Stimulated activated CD8-positive, alpha-beta memory T cell treated with anti-CD3 and anti-CD28 coated beads, Interleukin-2, amount 100 ng/mL, for 1 hour (primary cell): ENCODE results near the gene NBPF1.
"Not testable (repeated sequence)": the region's sequence is repeated elsewhere in the genome, so short reads cannot be mapped to it uniquely, and the experiment has no call there.

Experiments
- DNase-seq, 2 donors: peaks; one replicate each; pipeline ENCODE4 v3.0.0-alpha.2; 2020; ENCODE audit warnings: low read depth in 2 of 2

Gene NBPF1

DNA sequence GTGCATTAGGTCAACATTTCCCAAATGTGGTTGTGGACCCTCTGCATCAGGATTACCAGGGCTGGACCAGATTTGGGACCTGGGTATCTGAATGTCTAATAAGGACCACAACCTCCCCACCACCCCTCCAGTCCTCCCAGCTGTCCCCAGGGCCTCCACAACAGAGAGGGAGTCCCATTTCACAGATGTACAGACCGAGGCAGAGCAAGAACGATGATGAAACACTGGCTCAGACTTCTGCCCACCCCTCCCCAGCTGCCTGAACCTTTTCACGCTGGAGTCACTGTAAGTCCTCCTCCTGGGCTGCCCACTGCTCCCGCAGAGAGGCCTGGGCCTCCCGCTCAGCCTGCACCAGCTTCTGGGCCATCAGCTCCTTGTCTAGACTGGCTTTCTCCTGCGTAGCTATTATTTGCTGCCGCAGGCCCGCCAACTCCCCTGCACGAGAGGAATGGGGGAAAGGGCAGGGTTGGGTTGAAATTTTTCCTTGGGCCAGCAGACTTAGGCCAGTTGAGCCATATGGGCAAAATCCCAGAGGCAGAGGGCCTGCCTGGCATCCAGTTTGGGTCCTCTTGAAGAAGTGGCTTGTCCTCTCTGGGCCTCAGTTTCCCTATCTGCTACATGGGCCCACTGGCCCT lies 8.4 kb upstream of the NBPF1 start:
- not testable (repeated sequence) for DNase-seq

- no peak for DNase-seq
Observed at GRCh38 chr1:16621300-16621658, 7.9 kb upstream of the NBPF1 start.

GRCh38 chr1:16619803-16620501 lies 6.6 kb upstream of the NBPF1 start:
- not testable (repeated sequence) for DNase-seq

GRCh38 chr1:16618719-16619118 lies 5.4 kb upstream of the NBPF1 start:
- no peak for DNase-seq

GRCh38 chr1:16617778-16618580 lies 4.6 kb upstream of the NBPF1 start:
- DNase-seq, result no peak

DNA sequence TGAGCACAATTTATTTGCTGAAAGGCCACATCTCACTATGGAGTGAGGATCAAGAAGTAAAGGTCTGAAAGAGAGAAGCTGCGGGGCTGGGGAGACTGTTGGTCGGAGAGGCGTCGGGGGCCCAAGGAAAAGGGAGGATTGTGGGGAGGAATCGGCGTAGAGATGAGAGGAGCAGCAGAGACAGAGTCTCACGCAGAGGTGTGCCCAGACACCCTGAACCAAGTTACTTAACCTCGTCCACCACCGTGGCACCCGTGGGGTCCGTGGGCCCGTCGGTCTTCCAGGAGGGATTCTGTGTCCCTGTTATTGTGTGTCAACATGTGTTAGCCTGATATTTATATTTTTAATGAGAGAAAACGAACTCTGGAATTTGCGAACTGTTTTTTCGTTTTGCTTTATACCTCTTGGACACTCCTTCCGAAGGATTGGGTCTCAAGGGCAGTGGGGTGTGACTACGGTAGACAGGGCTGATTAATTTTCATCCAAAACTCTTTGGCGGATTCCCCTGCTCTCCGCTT lies 3.8 kb upstream of the NBPF1 start:
- DNase-seq, result no peak

- DNase-seq, result no peak
Observed at GRCh38 chr1:16615253-16616252, 2.2 kb upstream of the NBPF1 start.

DNA sequence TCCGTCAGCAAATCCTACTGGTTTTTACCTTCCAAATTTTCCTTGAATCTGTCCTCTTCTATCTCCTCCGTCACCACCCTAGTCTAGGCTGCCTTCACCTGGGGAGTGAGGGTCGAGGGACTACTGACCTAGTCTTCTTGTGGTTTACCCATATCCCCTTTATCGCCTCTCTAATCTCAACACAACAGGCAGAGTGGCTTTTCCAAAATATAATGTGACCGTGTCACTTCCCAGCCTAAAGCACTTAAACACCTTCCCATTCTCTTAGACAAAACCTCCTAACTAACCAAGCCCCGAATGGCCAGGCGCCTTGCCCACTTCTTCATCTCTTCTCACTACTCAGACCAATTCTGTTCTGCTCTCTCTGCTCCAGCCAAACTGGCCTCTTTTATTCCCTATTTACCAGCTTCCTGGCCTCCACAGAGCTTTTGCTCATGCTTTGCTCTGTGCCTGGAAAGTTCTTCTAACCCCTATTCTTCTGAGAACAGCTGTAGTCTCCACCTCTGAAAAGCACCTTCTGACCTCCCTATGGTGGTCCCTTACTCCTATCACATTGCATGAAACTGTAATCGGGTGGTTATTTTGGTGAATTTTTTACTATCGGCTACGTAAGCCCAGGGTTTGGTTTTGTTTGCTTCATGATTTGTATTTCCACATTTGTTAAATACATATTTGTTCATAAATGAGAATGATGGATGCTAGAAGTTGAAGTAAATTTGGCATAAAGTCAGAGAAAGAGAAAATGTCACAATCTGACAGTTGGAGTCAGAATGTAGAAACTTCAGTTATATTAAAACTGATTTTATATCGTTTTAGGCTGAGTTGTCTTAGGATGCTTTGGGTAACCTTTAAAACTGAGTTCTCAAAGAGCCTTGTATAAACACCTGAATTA lies 1.2 kb upstream of the NBPF1 start:
- no peak for DNase-seq

DNA sequence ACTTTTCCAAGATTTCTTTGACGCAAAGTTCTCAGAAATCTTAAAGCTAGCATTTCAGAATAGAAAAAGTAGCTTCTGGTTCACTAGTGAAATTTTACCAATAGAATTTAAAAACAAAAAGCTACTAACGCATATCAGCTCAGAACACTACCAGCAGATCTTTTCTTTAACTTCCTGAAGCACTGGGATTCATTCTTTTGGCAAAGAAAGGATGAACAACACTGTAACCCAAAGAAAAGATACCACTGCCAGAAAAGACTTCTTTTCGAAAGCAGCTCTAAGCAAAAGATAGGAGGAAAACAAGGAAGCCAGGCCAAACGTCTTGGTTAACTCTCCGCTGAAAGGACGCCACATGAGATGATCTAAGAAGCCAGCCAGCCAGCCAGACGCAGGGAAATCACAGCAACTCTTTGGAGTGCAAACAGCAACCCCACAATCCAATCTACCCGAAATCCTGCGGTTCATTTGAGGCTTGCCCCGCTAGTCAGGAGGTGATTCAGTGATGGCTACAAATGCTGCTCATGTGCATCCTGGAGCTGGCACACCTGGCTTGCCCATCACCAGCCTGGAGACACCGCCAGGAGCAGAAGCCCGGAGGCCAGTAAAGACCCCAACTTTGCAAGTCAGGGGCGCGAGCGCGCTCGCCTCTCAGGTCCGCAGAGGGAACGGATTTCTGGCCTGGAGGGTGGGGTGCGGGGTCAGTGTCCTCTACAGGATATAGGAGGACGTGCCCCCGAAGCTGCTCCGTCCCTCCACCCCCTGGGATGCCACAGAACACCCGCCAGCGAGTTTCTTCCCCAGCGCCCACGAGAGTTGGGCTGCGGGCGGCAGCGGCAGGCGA lies 812 bp downstream of the NBPF1 start:
- no peak for DNase-seq

- DNase-seq, result not testable (repeated sequence)
Observed at GRCh38 chr1:16611981-16612331, 1.4 kb downstream of the NBPF1 start.

- not testable (repeated sequence) for DNase-seq
Observed at GRCh38 chr1:16611164-16611563, 2.2 kb downstream of the NBPF1 start.

GRCh38 chr1:16610553-16610952 lies 2.8 kb downstream of the NBPF1 start:
- not testable (repeated sequence) for DNase-seq

GRCh38 chr1:16609761-16610160 lies 3.6 kb downstream of the NBPF1 start:
- not testable (repeated sequence) for DNase-seq

GRCh38 chr1:16608838-16609560 lies 4.4 kb downstream of the NBPF1 start:
- no peak for DNase-seq

DNA sequence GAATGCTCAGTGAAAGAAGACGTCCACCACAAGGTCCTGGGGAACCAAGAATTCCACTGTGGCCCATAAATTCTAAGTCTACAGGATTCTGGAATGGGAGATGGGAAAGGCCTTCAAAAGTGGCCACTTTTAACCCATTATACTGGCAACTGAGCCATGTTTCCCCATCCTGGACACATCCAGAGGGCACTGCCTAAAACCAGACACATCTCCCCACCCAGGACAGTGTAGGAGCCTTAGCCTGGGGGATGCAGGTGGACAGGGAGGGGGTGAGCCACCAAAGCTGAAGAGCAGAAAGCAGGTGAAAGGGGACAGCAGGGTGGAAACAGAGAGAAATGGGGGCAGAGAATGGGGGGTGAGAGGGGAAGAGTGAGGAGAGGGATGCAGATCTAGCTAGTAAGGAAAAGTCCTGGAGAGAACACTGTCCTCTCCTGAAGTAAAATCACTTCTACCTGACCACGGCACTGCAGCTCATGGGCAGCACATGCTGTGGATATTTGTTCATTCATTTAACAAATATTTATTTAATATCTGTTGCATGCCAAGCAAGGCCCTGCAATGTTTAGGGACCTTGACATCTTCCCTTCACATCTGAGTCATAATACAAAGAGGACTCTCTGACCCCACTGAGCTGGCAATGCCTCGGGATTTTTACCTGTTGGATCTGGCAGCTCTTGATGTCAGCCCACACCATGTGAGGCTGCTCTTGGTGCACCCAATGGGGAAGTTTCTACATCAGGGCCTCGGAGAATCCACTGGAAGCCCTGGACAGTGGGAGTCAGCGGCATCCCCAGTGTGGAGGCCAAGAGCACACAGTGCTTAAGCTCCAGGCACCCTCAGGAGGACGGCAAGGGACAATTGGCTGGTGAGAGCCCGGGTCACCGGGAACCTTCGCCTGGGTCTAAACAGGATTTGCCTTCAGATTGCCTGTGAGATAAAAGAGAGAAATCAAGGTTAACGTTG lies 5.2 kb downstream of the NBPF1 start:
- DNase-seq, result not testable (repeated sequence)

GRCh38 chr1:16607433-16607851 lies 5.9 kb downstream of the NBPF1 start:
- DNase-seq, result no peak

DNA sequence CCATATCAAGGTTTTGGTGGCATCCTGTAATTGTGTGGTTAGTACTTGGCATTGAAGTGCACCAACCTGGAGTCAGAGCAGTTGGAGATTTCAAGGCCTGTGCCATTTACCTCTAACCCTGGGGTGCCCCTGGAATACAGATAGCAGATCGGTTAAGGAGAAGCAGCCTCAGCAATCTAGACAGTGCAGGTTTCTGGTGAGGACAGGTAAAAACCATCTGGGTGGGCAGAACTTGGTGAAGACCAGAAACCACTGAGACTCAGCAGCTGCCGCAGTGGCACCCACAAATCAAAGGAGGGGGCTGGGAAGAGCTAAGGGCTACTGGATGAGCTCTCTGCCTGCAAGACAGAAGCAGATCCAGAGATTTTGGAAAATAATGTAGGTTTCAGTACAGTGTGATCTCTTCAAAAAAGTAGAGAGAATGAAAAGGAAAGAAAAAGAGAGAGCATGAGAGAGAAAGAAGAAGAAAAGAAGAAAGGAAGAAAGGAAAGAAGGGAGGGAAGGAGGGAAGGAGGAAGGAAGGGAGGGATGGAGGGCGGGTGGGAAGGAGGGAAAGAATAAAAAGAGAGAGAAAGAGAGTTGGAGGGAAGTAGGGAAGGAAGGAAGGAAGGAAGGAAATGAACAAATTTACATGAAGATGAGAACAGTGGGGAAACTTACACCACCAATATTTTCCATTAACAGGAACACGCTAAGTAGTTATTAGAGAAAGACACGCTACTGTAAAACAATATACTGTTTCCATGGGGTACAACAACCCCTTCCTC lies 6.5 kb downstream of the NBPF1 start:
- not testable (repeated sequence) for DNase-seq
